HFF-Myc (cell line): ENCODE data around the gene TMEM31.

ENCODE experiments used
- DNase-seq: peaks from one replicate; pipeline ENCODE4 v3.0.0-alpha.2; 2011; ENCODE audit warnings: low read depth; ENCODE audit errors: extremely low read depth
- H3K4me3 ChIP-seq: replicated peaks from 2 replicates; pipeline ENCODE4 v1.5.1; 2011; ENCODE audit warnings: low read depth, mild to moderate bottlenecking, control low read depth, low read length
- CTCF ChIP-seq: IDR thresholded peaks from 2 replicates; pipeline ENCODE4 v1.5.1; 2012; ENCODE audit warnings: mild to moderate bottlenecking, low read depth, low read length, control low read depth; ENCODE audit errors: missing control alignments

Gene TMEM31

GRCh38 chrX:103688946-103689345 is 21.8 kb upstream of the TMEM31 start:
- DNase-seq = no peak
- no peak overlapping the region for H3K4me3 ChIP-seq
- peak; percentile 39 for TF ChIP-seq CTCF

GRCh38 chrX:103691059-103691458 is 19.6 kb upstream of the TMEM31 start:
- DNase-seq = no peak
- TF ChIP-seq CTCF = no peak
- no peak overlapping the region for H3K4me3 ChIP-seq

GRCh38 chrX:103697687-103698086 is 13.0 kb upstream of the TMEM31 start:
- DNase-seq = no peak
- TF ChIP-seq CTCF = no peak
- H3K4me3 ChIP-seq = no peak overlapping the region

GRCh38 chrX:103699243-103699642 is 11.5 kb upstream of the TMEM31 start:
- no peak overlapping the region for H3K4me3 ChIP-seq
- no peak for DNase-seq
- no peak for TF ChIP-seq CTCF

GRCh38 chrX:103704863-103705262 is 5.8 kb upstream of the TMEM31 start:
- no peak for TF ChIP-seq CTCF
- no peak overlapping the region for H3K4me3 ChIP-seq
- no peak for DNase-seq

GRCh38 chrX:103716962-103717361 is 6.3 kb downstream of the TMEM31 start:
- H3K4me3 ChIP-seq = no peak overlapping the region
- DNase-seq = peak; percentile 42
- TF ChIP-seq CTCF = no peak

- no peak for DNase-seq
- H3K4me3 ChIP-seq = no peak overlapping the region
- no peak for TF ChIP-seq CTCF
Measured at GRCh38 chrX:103718120-103718519, 7.4 kb downstream of the TMEM31 start.
